NCI-H187 treated with DMSO at 0.1 percent for 48 hours (cell line): ENCODE data around the gene TSHZ3.

ENCODE experiments used
- DNase-seq: peaks from one replicate; lab custom pipeline; 2025; lab: John Stamatoyannopoulos, UW

The TSHZ3 gene

DNA sequence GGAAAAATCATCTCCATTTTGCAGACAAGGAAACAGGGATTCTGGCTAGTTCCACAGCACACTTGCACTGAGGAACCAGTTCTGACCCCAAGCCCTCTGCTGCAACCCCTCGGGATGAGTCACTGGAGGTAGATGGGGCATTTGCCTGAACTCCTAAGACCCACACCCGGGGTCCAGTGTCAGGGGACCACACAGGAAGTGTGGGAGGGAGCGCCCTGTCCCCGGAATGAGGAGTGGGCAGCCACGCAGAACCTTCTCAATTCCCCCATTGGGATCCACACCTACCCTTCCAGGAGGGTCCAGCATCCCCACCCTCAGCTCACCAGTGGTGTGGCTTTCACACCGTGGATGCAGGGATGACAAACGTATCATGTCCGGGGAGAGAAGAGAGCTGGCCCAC is 62.7 kb downstream of the TSHZ3 start:
- no peak for DNase-seq

DNA sequence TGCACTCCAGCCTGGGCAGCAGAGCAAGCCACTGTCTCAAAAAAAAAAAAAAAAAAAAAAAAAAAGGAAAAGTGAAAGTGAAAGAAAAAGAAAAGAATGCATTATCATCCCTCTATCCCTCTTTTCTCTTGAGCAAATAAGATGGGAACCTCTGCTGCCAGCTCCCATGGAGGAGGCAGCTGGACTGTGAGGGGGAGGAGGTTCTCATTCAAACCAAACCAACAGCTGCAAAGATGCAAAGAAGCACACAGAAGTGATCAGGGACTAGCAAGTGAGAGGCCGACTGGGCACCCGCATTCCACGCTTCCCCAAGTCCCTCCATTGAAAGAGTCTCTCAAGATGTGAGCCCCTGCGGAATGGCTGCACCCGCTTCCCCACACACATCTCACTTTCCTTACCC is 63.5 kb downstream of the TSHZ3 start:
- DNase-seq: no peak

DNA sequence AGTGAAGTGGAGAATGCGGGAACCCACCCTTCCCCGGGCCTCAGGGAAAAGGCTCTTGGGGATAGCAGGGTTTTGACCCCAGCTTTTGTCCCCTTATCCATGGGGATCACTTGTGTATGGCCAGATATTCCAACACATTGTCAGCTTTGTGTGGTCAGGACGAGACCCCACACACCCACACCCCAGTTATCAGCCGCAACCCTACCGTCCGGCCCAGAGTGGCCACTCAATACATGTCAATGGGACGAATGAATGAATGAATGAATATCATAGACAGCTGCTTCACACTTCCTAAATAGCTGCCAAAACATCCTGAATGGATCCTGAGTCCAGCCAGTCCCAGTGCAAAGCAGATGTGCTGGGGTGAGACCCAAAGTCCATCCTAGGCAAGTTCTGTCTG is 64.6 kb downstream of the TSHZ3 start:
- DNase-seq: no peak

GRCh38 chr19:31283701-31284100 is 65.5 kb downstream of the TSHZ3 start:
- no peak for DNase-seq

- DNase-seq: no peak
These were observed 66.9 kb downstream of the TSHZ3 start for GRCh38 chr19:31282346-31282745.

DNA sequence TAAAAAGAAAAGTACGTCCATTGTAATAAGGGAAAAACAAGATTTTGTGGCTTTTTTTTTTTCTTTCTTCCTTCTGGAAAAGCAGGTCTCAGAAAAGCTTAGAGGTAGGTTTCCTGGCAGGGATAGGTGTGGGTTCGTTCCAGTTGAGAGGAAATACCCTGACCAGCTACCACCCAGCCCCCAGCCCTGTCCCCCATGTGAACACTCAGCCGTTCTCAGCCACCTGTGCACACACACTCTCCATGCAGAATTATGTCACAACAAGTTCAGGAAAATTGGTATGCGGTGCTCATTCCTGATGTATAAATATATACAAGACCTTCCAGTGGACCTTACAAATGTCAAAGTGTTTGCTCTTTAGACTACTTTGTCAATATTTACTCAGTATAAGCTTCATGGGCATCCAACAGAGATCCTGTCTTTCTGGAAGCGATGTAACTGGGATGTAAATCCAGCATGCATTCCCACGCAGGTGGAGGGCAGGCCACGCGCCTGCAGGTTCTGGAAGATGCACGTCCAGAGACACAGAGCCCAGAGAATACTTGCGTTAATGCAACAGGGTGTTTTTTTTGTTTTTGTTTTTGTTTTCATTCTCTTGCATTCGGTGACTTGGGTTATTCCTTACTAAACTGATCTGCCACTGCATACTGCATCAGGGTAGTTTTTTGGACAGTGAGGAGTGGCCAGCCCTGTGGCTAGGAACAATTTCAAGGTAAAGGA is 68.8 kb downstream of the TSHZ3 start:
- DNase-seq: no peak

GRCh38 chr19:31279436-31279765 is 69.8 kb downstream of the TSHZ3 start:
- DNase-seq: no peak

DNA sequence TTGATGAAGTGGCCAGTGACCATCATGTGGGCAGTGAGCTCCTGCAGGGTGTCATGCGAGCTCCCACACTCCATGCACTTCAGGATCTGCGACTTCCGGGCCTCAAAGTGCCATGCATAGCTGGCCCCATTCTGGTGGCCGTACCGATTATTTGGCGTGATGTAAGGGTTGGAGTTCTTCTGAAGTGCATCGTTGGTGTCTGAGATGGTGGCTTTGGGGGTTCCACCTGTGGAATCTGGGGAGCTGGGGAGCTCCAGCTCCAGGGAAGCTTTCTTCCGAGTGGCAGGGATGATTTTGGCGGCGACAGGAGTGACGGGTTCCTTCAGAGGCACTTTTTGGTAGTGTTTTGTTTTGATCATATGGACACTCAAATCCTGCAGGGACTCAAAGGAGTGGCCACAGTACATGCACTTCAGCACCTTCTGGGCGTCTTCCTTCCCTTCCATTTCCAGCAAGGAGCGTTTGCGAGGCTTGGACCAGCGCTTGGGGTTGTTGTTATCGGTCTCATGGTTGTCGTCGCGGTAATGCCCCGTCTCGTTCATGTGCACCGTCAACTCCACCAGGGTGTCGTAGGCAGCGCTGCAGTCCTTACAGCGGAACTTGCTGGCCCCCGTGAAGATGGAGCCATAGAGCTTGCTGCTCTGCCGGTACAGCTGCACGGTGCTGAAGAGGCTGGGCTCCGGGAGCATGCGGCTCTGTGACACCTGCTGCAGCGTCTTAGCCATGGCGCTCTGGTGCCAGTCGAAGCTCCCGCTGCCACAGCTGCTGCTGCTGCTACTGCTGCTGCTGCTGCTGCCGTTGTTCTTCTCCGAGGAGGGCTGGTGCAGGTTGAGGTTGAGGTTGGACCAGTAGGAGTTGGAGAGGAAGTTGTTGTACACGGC is 70.4 kb downstream of the TSHZ3 start:
- no peak for DNase-seq

DNA sequence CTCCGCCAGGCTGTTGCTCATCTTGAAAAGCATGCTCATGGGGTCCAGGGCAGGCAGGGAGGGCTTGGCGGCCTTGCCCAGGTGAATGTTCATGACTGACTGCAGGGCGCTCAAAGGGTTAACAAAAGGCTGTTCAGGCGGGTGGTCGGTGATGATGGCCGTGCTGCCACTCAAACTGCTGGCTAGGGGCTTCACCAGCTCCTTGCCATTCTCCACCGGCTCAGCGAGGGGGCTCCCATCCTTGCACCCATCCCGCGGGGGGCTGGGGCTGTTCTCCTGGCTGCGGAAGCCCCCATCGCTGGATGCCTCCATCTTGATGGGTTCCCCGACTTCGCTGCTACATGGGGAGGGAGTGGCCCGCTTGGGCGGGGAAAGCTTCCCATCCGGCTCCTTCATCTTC is 71.7 kb downstream of the TSHZ3 start:
- DNase-seq: no peak

DNA sequence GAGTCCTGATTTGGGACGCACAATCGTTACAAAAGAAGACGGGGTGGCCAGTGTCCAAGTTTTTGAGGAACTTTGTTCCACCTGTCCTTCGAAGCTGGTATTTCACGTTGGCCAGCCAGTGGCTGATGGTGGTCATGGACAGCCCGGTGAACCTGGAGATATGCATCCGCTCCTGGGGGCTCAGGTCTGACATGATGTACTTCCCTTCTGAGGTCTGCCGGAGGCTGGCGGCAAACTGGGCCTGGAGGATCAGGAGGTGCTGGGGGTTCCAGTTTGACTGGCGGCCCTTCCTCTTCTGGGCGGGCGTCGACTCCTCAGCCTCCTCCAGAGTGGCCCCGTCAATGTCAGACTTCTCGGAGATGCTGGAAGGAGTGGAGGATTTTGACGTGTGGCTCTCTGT is 72.4 kb downstream of the TSHZ3 start:
- DNase-seq: no peak

GRCh38 chr19:31275068-31275334 is 74.2 kb downstream of the TSHZ3 start:
- no peak for DNase-seq

DNA sequence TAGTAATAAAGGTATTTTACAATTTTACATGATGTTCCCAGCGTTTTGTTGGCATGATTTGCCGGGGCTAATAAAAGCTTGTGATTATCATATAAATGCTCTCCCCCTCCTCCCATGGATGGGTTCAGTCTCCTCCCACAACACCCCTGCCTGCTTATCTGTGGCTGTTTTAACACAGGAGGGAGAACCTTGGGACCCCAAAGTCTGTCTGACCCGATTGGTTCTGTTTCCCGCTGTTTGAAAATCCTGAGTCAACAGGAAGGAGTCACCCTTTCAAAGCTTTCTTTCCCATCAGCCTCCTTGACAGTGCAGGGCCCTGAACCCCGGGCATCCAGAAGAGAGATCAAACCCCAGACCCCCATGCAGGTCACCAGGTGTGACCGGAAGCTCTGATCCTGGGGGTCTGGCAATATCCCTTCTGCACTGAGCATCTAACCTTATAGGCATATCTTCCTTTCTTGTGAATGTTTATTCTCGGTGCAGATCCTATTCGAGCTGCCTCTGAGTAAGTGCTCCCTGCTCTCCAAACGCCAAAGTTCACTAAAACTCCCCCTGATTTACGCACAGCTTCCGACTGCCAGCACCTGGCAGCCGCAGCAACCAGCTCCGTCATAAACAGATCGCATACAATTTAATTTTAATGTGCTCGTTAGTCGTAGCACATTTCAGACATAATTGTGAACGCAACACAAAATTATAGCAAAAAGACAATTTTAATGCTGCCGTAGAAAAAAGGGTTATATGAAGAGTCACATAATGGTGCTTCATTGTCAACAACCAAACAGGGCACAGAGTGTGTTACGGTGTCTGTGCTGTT is 74.8 kb downstream of the TSHZ3 start:
- DNase-seq: no peak

- no peak for DNase-seq
These were observed 76.6 kb downstream of the TSHZ3 start for GRCh38 chr19:31272583-31273106.

- DNase-seq: no peak
These were observed 77.8 kb downstream of the TSHZ3 start for GRCh38 chr19:31271306-31271911.

DNA sequence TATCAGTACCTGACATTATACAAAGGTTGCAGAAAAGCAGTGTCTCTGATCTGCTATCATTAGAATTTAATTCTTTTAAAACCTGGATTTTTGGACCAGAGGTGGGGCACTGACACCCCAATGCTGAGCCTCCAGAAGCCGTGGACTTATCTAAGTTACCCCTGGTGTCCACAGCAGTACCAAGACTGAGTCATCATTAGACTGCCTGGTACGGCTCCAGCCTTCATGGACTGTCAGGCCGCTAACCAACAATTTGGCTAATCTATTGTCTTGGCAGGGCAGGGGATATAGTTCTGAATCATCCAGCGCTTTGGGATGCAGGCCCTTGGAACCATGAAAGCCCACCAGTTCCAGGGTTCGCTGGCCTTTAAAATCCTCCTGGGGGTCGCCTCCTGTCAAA is 78.3 kb downstream of the TSHZ3 start:
- DNase-seq: no peak

DNA sequence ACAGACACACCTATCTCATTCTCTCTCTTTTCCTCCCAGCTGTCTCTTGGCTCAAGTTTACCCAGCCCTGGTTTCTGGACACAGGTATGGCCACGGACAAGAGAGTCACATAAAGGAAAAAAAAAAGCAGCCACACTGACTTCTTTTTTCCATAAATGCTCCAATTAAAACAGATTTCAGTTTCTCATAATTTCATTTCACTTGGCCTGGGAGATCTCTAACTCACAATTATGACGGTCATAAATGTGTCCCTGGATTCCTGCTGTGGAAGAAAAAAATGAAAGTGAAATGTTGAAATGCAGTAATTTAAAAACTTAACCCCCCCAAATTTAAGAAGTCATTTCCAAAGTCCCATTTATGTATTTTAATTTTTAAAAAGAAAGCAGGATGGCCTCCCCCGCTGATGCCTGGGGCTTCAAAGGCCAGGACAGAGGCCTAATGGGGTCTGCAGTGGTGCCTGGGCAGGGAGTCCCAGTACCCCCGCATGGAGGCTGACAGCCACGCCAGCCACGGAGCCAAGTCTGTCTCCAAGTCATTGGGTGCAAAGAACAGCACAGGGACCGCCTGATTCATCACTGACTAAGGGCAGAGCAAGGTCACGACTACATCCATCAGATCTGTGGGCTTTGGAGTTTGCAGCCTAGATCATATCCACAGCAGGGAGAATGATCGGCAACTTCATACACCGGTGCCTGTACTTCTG is 79.7 kb downstream of the TSHZ3 start:
- DNase-seq: no peak

DNA sequence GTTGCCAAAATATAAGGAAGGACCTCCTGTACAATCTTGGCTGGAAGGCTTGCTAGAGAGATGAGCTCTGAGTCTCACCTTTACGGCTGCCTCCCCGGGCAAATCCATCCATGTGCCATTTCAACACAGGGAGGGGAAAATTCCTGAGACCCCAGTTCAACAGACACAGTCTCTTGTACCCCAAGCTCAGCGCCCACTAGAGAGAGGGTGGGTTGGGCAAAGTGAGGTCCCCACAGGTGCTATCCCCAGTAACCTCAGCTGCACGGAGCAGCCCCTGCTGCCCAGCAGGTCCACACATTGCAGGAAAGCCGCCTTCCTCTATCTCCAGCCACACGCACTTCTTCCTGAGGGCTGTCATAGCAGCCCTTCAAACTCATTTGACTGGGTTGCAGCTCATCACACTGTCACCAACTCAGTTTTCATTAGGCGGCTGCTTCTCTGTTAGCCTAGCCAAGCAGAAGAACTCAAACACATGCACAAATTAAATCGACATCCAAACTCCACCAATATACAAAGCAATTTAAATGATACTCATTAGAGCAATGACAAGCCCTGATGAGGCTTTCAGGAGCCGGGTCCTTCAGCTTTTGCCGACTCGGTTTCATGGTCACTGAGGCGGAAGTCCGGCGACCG is 80.4 kb downstream of the TSHZ3 start:
- no peak for DNase-seq

GRCh38 chr19:31266731-31267130 is 82.5 kb downstream of the TSHZ3 start:
- no peak for DNase-seq

- DNase-seq: no peak
These were observed 83.0 kb downstream of the TSHZ3 start for GRCh38 chr19:31266196-31266595.

DNA sequence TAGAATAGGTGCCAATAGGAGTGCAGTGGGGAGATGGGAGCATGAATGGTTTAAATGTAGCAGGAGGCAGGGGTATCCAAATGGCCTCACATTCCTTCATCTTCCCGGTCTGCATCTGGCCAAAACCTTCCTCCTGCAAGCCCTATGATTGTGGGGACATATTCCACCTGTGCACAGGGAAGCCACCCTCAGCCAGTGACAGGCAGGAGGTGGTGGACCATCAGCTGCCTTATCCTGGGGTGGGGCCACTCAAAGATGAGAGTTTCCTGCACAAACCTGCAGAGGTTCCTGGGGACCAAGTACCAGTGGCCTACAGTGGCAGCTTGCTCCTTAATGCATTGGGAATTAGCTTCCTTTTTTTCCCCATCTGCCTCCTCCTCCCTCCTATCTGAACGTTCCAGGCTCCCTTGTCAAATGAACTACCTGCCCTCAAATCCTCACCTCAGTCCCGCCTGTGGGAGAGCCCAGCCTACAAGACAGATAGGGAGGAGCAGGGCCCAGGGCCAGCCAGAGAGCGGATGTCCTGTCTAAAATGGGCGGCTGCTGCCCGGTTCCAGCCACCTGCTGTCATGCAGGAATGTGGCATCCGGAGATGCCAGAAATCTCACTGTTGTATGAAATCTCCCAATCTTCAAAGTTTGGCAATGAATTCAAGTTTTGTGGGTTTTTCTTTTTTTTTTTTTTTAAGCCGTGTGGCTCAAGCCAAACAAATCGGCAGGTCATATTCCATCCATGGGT is 85.0 kb downstream of the TSHZ3 start:
- no peak for DNase-seq

- DNase-seq: no peak
These were observed 85.9 kb downstream of the TSHZ3 start for GRCh38 chr19:31263328-31263727.
